Spleen (tissue), 11 donors: ENCODE measurements around the gene PPP1R13B. TPM values are rescaled to one million over a fixed set of nuclear protein-coding genes. Genes with fewer than 3 reads are reported as not detected.

Experiments used
- DNase-seq: peaks from one replicate; pipeline ENCODE4 v3.0.0-alpha.2; 2020
- H3K27ac ChIP-seq, 8 donors: fragments of 200-600 bp; sonication (generic) in 7 of 8; 1 replicate in 4 of 8; 2 replicates in 4 of 8; pipeline versions ENCODE4 v1.5.0 to v1.8.0; 2016 to 2021; ENCODE audit warnings: inconsistent platforms in 4 of 8, mild to moderate bottlenecking in 4 of 8, moderate library complexity in 1 of 8
- H3K27me3 ChIP-seq, 7 donors: fragments of 200-600 bp; sonication (generic) in 6 of 7; replicated peaks in 1 of 7; 1 replicate in 4 of 7; 2 replicates in 3 of 7; pipeline versions ENCODE4 v1.5.0 to v1.8.0; 2016 to 2021; ENCODE audit warnings: inconsistent platforms in 3 of 7, mild to moderate bottlenecking in 1 of 7
- H3K36me3 ChIP-seq, 6 donors: fragments of 200-600 bp; sonication (generic) in 5 of 6; 1 replicate in 4 of 6; 2 replicates in 2 of 6; pipeline versions ENCODE4 v1.5.0 to v1.8.0; 2016 to 2021; ENCODE audit warnings: inconsistent platforms in 2 of 6
- H3K4me1 ChIP-seq, 6 donors: fragments of 200-600 bp; sonication (generic) in 5 of 6; 1 replicate in 3 of 6; 2 replicates in 3 of 6; pipeline versions ENCODE4 v1.5.0 to v1.8.0; 2016 to 2021; ENCODE audit warnings: inconsistent platforms in 3 of 6
- H3K4me3 ChIP-seq, 8 donors: fragments of 200-600 bp; sonication (generic) in 7 of 8; 1 replicate in 4 of 8; 2 replicates in 4 of 8; pipeline versions ENCODE4 v1.5.0 to v1.8.0; 2016 to 2021; ENCODE audit warnings: inconsistent platforms in 4 of 8, mild to moderate bottlenecking in 4 of 8, moderate library complexity in 2 of 8
- H3K9me3 ChIP-seq, 8 donors: fragments of 200-600 bp; sonication (generic) in 7 of 8; 1 replicate in 4 of 8; 2 replicates in 4 of 8; pipeline versions ENCODE4 v1.5.0 to v1.8.0; 2016 to 2021; ENCODE audit warnings: inconsistent platforms in 4 of 8
- POLR2A ChIP-seq, 3 donors: fragments of 450-650 bp; IDR thresholded peaks; one replicate each; pipeline ENCODE4 v1.5.1; 2017; ENCODE audit warnings: antibody characterized with exemption in 3 of 3, mild to moderate bottlenecking in 1 of 3
- POLR2AphosphoS5 ChIP-seq, 3 donors: sonication (generic); formaldehyde crosslinking; IDR thresholded peaks; one replicate each; pipeline ENCODE4 v1.5.1; 2017; ENCODE audit warnings: antibody characterized with exemption in 3 of 3
- WGBS, 5 donors: extraction: QIAGEN DNeasy Blood & Tissue Kit in 3 of 5; methylation state at CpG; one replicate each; pipeline versions ENCODE4 v1.1.5 to v1.1.7; 2013 to 2018; 5-methylcytosine and 5-hydroxymethylcytosine counted together
- intact Hi-C: fragments of 100-400 bp; cut with DNase I; formaldehyde crosslinking; loops from one replicate; pipeline ENCODE4 v1.15.0; 2023; ENCODE audit warnings: low total_unique reads
- polyA plus RNA-seq, 3 donors: library from polyadenylated mRNA; stranded (reverse); fragments of 200-250 nt; gene quantifications; one replicate each; pipeline ENCODE4 v1.2.1, GENCODE V29; 2013
- total RNA-seq, 7 donors: library from RNA; depleted of rRNA in 3 of 7; stranded (reverse); fragments of >200 nt in 3 of 7; fragmentation: NEBNext Ultra II Directional in 4 of 7; extraction: Animal tissue kit (Norgen Biotek cat#: 25700) in 4 of 7; gene quantifications; one replicate each; pipeline versions ENCODE4 v1.1.0 to v1.2.1, GENCODE V29; 2016 to 2021
- TF ChIP-seq, protein P1 (sequence below), 11 experiments: fragments of 200-600 bp in 7 of 11; fragments of 450-650 bp in 4 of 11; sonication (generic) in 4 of 11; IDR thresholded peaks in 8 of 11; conservative IDR thresholded peaks in 3 of 11; 1 replicate in 7 of 11; 2 replicates in 4 of 11; pipeline versions ENCODE4 v1.4.0 to v1.8.0; 2016 to 2021; ENCODE audit warnings: antibody characterized with exemption in 11 of 11, inconsistent platforms in 4 of 11, mild to moderate bottlenecking in 1 of 11
- donor health status: healthy with polysubstance abuse.
- donor health status: DM: no; HTN: no; CAD: no; lungs with moderate emphysema.
- donor health status: DM: no; HTN: no; CAD: no.
- donor health status: Bipolar disorder and iron deficiency.
- donor health status: healthy.
- donor health status: DM: no; HTN: no; CAD: no.
- donor health status: DM: yes; HTN: yes; CAD: no.

PPP1R13B gene
- total and polyA plus RNA-seq, 10 donors, result 5.7 to 95.3 (median 36.6) TPM

- TF ChIP-seq, protein P1, sequence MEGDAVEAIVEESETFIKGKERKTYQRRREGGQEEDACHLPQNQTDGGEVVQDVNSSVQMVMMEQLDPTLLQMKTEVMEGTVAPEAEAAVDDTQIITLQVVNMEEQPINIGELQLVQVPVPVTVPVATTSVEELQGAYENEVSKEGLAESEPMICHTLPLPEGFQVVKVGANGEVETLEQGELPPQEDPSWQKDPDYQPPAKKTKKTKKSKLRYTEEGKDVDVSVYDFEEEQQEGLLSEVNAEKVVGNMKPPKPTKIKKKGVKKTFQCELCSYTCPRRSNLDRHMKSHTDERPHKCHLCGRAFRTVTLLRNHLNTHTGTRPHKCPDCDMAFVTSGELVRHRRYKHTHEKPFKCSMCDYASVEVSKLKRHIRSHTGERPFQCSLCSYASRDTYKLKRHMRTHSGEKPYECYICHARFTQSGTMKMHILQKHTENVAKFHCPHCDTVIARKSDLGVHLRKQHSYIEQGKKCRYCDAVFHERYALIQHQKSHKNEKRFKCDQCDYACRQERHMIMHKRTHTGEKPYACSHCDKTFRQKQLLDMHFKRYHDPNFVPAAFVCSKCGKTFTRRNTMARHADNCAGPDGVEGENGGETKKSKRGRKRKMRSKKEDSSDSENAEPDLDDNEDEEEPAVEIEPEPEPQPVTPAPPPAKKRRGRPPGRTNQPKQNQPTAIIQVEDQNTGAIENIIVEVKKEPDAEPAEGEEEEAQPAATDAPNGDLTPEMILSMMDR (IDR thresholded peaks at IDR 0.05 in 8 of 11, conservative IDR thresholded peaks at IDR 0.05 in 3 of 11), result no peak
- TF ChIP-seq POLR2A (IDR thresholded peaks at IDR 0.05), result no peak
- TF ChIP-seq POLR2AphosphoS5 (IDR thresholded peaks at IDR 0.05), result no peak
- intact Hi-C loops, result no loop called here
- WGBS, 5 donors, result 71 to 91% (median 77%) methylated on average over 6 of the region's 6 CpGs
Measured at GRCh38 chr14:103857256-103857655, 9.9 kb upstream of the PPP1R13B start.

DNA sequence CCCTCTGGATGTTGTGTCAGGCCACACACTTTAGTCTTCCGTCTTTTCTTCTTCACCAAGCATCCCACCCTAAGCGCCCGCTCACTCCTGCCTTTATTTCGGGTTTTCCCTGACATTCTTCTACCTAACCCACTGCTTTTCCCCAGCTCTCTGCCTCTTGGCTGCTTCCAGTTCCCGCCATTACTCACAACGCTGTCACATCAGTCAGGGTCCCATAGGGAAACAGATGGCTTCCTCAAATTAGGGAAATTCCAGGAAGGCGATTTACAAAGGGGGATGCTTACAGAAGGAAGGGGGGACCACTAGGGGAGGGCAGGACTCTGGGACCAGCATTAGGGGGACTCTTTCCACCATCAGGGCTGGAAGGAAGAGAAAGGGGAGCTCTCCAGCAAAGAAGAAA is 9.2 kb upstream of the PPP1R13B start:
- Histone ChIP-seq H3K4me3 (no peak overlapping the region), H3K27me3 (no peaks in the 10 kb centered on the region), H3K36me3 (no peaks in the 10 kb centered on the region), H3K9me3 (no peaks in the 10 kb centered on the region), H3K27ac (no peak overlapping the region), H3K4me1 (peaks cover 0 to 69% (median 27%) of the 10 kb centered on the region in 6 donors)
- TF ChIP-seq POLR2A (IDR thresholded peaks at IDR 0.05) (no peak), POLR2AphosphoS5 (IDR thresholded peaks at IDR 0.05) (no peak)
- TF ChIP-seq, protein P1 (IDR thresholded peaks at IDR 0.05 in 8 of 11, conservative IDR thresholded peaks at IDR 0.05 in 3 of 11), result no peak
- 55 to 79% (median 66%) methylated on average over 7 of the region's 7 CpGs for WGBS, 5 donors
- intact Hi-C loops, result no loop called here
- no peak for DNase-seq

More at GRCh38 chr14:103857256-103857655, 9.9 kb upstream of the PPP1R13B start:
- H3K4me3 ChIP-seq, result no peak overlapping the region
- H3K27ac ChIP-seq, result no peak overlapping the region
- no peaks in the 10 kb centered on the region for H3K36me3 ChIP-seq
- H3K27me3 ChIP-seq, result peaks cover 0 to 5% (median 0%) of the 10 kb centered on the region in 7 donors
- peak; percentile 49 for DNase-seq
- H3K9me3 ChIP-seq, result no peaks in the 10 kb centered on the region
- peaks cover 0 to 75% (median 27%) of the 10 kb centered on the region in 6 donors for H3K4me1 ChIP-seq

DNA sequence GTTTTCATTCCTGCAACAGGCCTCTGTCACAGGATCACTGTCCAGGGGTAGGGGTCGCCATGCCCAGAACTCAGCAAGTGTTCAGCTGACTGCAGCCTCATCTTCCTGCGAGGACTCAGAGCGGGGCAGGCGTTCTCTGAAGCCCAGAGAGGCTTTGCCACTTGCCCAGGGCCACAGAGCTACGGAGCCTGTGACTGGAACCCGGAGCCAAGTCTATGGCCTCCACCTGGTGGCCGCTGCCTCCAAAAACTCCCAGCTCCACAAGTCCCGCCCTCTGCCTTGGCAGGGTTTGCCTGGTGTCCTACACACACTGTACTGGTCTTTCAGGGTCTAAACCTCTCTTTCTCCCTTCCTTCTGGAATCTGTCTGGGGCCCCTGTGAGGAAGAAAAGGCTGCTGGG is 8.7 kb upstream of the PPP1R13B start:
- Histone ChIP-seq H3K9me3 (no peaks in the 10 kb centered on the region), H3K4me3 (no peak overlapping the region), H3K27me3 (no peaks in the 10 kb centered on the region), H3K36me3 (no peaks in the 10 kb centered on the region), H3K4me1 (peaks cover 0 to 64% (median 25%) of the 10 kb centered on the region in 6 donors), H3K27ac (no peak overlapping the region)
- intact Hi-C loops, result no loop called here
- TF ChIP-seq, protein P1 (IDR thresholded peaks at IDR 0.05 in 8 of 11, conservative IDR thresholded peaks at IDR 0.05 in 3 of 11), result no peak
- TF ChIP-seq POLR2AphosphoS5 (IDR thresholded peaks at IDR 0.05), result no peak
- TF ChIP-seq POLR2A (IDR thresholded peaks at IDR 0.05), result no peak
- 90 to 94% (median 92%) methylated on average over 8 of the region's 8 CpGs for WGBS, 5 donors
- peak; percentile 68 for DNase-seq

GRCh38 chr14:103855734-103856095 is 8.3 kb upstream of the PPP1R13B start:
- no peak for DNase-seq
- 77 to 83% (median 81%) methylated on average over 6 of the region's 6 CpGs for WGBS, 5 donors
- Histone ChIP-seq H3K9me3 (no peaks in the 10 kb centered on the region), H3K27ac (peak overlapping the region in 3 of 8 donors; percentile 57 to 66 (median 60)), H3K27me3 (no peaks in the 10 kb centered on the region), H3K4me3 (no peak overlapping the region), H3K4me1 (peaks cover 0 to 60% (median 25%) of the 10 kb centered on the region in 6 donors), H3K36me3 (no peaks in the 10 kb centered on the region)
- intact Hi-C loops, result no loop called here
- TF ChIP-seq POLR2AphosphoS5 (IDR thresholded peaks at IDR 0.05), result no peak
- TF ChIP-seq POLR2A (IDR thresholded peaks at IDR 0.05), result no peak
- TF ChIP-seq, protein P1 (IDR thresholded peaks at IDR 0.05 in 8 of 11, conservative IDR thresholded peaks at IDR 0.05 in 3 of 11), result no peak
